Activated CD8-positive, alpha-beta memory T cell treated with anti-CD3 and anti-CD28 coated beads, Interleukin-2, amount 10 ng/mL, durations not matched to agents 7 days and 5 days (primary cell): ENCODE results near the gene PCSK2. TPM values are rescaled to one million over a fixed set of nuclear protein-coding genes. Genes with fewer than 3 reads are reported as not detected.

Source experiments
- ATAC-seq: fragments of 150-1000 bp; cut with Tn5 transposase; one replicate; pipeline ENCODE4 v1.10.0; 2021; ENCODE audit warnings: moderate library complexity
- CTCF ChIA-PET: fragments of 350-600 bp; sonication (Branson Sonifier 250); formaldehyde crosslinking; loops from one replicate; lab custom pipeline; 2021; ENCODE audit warnings: antibody characterized with exemption; lab: Charles Lee
- DNase-seq: peaks from one replicate; pipeline ENCODE4 v3.0.0-alpha.2; 2020
- H3K27ac Mint-ChIP-seq: one replicate; pipeline ENCODE4 v1.8.0; 2021; ENCODE audit warnings: mild to moderate bottlenecking, mixed read lengths
- H3K27me3 Mint-ChIP-seq: one replicate; pipeline ENCODE4 v1.8.0; 2021; ENCODE audit warnings: mixed read lengths
- H3K36me3 Mint-ChIP-seq: one replicate; pipeline ENCODE4 v1.8.0; 2021; ENCODE audit warnings: mild to moderate bottlenecking, mixed read lengths
- H3K4me1 Mint-ChIP-seq: one replicate; pipeline ENCODE4 v1.8.0; 2021; ENCODE audit warnings: mixed read lengths
- H3K4me3 Mint-ChIP-seq: one replicate; pipeline ENCODE4 v1.8.0; 2021; ENCODE audit warnings: mild to moderate bottlenecking, moderate library complexity, mixed read lengths
- H3K9me3 Mint-ChIP-seq: one replicate; pipeline ENCODE4 v1.8.0; 2022; ENCODE audit warnings: low read depth, mixed read lengths
- total RNA-seq, 2 experiments: library from RNA; stranded (reverse); gene quantifications; one replicate each; pipeline ENCODE4 v1.2.3, GENCODE V29; 2021

PCSK2 gene
- total RNA-seq, 2 experiments from 2014 or later = not detected

DNA sequence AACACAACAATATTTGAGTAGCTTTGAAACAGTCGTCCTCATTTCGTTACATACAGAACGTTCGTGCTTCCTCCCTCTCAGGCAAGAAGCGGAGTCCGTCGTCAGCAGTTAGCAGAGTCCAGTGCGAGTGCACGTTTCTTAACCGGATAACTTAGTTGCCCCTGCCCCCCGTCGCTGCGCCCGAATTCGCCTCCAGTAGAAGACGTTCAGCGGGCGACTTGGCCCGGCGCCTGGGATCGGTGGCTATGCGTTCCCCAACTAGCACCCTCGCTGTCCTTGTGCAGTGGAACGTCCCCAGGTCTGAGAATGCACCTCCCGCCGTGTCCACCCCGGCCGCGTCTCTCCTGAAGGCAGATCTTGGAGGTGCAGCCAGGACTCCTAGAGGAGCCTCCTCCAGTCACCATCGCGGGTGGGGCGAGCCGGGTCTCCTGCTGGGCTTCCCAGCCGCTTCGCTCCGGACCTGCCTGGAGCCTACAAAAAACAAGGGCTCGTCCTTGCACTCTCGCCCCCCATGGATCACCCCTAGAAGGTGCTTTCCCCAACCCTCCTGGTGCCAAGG lies 910 bp upstream of the PCSK2 start:
- ATAC-seq (no peak), DNase-seq (no peak)
- Mint-ChIP-seq H3K4me3 (no peak overlapping the region), H3K27me3 (peaks cover 49% of the 10 kb centered on the region), H3K27ac (no peak overlapping the region), H3K9me3 (peaks cover 2% of the 10 kb centered on the region), H3K36me3 (peaks cover 1% of the 10 kb centered on the region), H3K4me1 (no peaks in the 10 kb centered on the region)
- CTCF ChIA-PET = no interaction called here

- CTCF ChIA-PET = no interaction called here
- Mint-ChIP-seq H3K27me3 (peaks cover 49% of the 10 kb centered on the region), H3K27ac (no peak overlapping the region), H3K4me3 (no peak overlapping the region), H3K36me3 (peaks cover 1% of the 10 kb centered on the region), H3K4me1 (no peaks in the 10 kb centered on the region), H3K9me3 (peaks cover 2% of the 10 kb centered on the region)
- DNase-seq = no peak
- ATAC-seq = no peak
These were observed 357 bp downstream of the PCSK2 start for GRCh38 chr20:17227219-17227575.

DNA sequence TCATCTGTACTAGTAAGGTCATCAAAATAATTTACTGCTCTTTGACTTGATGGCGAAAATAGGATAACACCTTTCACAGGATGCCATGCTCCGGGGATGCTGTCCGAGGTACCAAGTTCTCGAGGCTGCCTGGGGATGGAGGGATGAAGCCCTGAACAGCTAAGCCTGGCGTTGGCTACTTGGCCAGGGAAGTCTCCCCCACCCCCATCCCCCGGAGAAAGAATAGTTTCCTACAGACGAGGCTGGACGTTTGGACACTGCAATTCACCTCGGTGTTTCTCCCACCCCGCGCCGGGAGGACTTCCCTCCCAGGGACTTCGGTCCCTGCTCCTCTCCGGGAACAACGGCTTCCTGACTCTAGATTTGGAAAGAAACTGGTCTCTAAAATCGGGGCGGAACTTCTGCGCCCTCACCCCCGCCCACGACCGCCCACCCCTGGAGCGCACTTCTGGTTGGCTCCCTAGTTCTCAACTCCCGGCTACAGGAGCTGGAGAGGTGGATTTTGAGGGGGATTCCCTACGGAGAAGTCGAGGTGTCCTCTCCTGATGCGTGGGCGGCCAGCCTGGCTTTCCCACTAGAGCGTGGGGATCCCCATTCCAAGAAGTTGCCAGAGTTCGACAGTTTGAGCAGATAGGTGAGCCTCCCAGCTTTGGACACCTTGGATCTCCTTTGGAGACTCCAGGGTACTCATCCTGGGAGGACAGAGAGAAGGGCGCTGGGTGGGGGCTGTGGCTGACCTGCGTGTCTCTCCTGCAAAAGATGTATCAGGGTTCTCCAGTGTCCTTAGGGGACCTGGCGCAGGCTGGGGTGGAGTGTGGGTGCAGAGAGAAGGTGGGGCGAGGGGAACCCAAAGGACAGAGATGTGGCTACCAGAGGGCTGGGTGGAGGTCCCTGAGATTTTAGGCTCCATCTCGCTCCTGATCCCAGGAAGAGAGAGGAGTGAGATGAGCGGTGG lies 1.1 kb downstream of the PCSK2 start:
- Mint-ChIP-seq H3K36me3 (peaks cover 1% of the 10 kb centered on the region), H3K4me1 (no peaks in the 10 kb centered on the region), H3K4me3 (no peak overlapping the region), H3K9me3 (peaks cover 2% of the 10 kb centered on the region), H3K27me3 (peaks cover 49% of the 10 kb centered on the region), H3K27ac (no peak overlapping the region)
- CTCF ChIA-PET = no interaction called here
- ATAC-seq (no peak), DNase-seq (no peak)

DNA sequence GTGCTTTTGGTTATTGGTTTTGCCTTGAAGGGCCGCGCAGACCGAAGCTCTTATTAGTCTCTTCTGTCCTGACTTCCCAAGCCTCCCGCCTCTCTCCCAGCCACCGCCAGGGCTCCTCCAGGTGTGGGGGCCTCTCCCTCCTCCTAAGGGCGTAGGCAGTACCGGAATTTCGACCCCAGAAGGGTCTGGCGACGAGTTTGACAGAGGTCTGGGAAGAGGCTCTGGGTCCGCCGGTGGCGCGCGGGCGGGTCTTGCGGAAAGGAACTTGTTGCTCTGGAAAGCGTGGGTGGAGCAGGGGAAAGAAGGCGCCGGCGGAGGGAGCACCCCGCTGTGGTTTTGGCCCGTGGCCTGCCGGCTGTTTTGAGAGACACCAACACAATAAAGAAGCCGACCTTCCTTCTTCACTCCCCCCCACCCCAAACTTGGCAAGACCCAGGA lies 1.8 kb downstream of the PCSK2 start:
- DNase-seq (no peak), ATAC-seq (no peak)
- CTCF ChIA-PET = no interaction called here
- H3K4me3 Mint-ChIP-seq = no peak overlapping the region
- no peak overlapping the region for H3K27ac Mint-ChIP-seq
- H3K4me1 Mint-ChIP-seq = no peaks in the 10 kb centered on the region
- H3K9me3 Mint-ChIP-seq = peaks cover 2% of the 10 kb centered on the region
- peaks cover 49% of the 10 kb centered on the region for H3K27me3 Mint-ChIP-seq
- peaks cover 1% of the 10 kb centered on the region for H3K36me3 Mint-ChIP-seq

DNA sequence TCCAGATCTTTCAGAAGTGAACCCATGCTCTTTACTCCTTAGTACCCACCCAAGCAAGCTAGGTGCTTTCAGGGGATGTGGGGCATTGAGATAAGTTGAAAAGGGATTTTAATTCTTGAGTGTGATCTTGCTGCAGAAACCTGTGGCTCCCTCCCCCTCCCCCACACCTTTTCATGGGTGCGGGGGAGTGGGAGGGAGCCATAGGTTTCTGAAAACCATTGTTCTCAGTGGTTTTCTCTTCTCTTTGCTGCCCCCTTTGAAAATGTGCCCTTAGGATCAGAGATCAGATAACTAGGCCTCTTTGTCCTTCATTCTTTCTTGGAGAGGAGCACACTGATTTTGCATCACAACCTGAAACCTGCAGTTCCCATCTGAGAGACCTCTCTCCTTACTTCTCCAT lies 2.4 kb downstream of the PCSK2 start:
- no peaks in the 10 kb centered on the region for H3K4me1 Mint-ChIP-seq
- peaks cover 2% of the 10 kb centered on the region for H3K9me3 Mint-ChIP-seq
- ATAC-seq (no peak), DNase-seq (no peak)
- CTCF ChIA-PET = no interaction called here
- peaks cover 49% of the 10 kb centered on the region for H3K27me3 Mint-ChIP-seq
- no peak overlapping the region for H3K27ac Mint-ChIP-seq
- peaks cover 1% of the 10 kb centered on the region for H3K36me3 Mint-ChIP-seq
- H3K4me3 Mint-ChIP-seq = no peak overlapping the region

GRCh38 chr20:17233626-17234025 lies 6.8 kb downstream of the PCSK2 start:
- ATAC-seq (no peak), DNase-seq (no peak)
- CTCF ChIA-PET = no interaction called here
- Mint-ChIP-seq H3K4me1 (no peaks in the 10 kb centered on the region), H3K4me3 (no peak overlapping the region), H3K9me3 (no peaks in the 10 kb centered on the region), H3K36me3 (no peaks in the 10 kb centered on the region), H3K27ac (no peak overlapping the region), H3K27me3 (peaks cover 11% of the 10 kb centered on the region)

GRCh38 chr20:17236766-17237165 lies 9.9 kb downstream of the PCSK2 start:
- Mint-ChIP-seq H3K27ac (no peak overlapping the region), H3K27me3 (no peaks in the 10 kb centered on the region), H3K36me3 (no peaks in the 10 kb centered on the region), H3K9me3 (no peaks in the 10 kb centered on the region), H3K4me1 (no peaks in the 10 kb centered on the region), H3K4me3 (no peak overlapping the region)
- CTCF ChIA-PET = no interaction called here
- no peak for ATAC-seq
- DNase-seq = no peak

- H3K4me1 Mint-ChIP-seq = no peaks in the 10 kb centered on the region
- no peak for ATAC-seq
These were observed 21.4 kb downstream of the PCSK2 start for GRCh38 chr20:17248224-17248623.

DNA sequence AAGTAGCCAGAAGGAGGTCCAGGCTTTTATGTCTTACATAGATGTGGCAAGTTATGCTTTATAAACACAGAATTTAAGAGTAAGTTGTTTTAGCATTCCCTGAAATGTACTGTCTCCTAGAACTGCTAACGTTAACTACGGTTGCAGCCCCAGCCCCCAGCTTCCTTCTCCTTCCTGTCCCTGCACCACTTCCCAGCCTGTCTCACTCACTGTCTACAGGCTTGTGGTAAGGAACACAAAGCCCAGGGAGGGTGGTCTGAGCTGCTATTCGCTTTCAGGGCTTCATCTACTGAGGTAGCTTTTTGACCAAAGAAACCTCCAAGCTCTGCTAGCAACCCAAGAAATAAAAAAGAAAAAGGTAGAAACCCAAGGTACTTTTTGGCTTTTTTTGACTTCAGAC lies 35.9 kb downstream of the PCSK2 start:
- H3K27me3 Mint-ChIP-seq = no peaks in the 10 kb centered on the region
- DNase-seq (no peak), ATAC-seq (no peak)
- H3K4me3 Mint-ChIP-seq = no peak overlapping the region
- H3K9me3 Mint-ChIP-seq = no peaks in the 10 kb centered on the region
- H3K27ac Mint-ChIP-seq = no peak overlapping the region
- CTCF ChIA-PET = no interaction called here
- no peaks in the 10 kb centered on the region for H3K4me1 Mint-ChIP-seq
- no peaks in the 10 kb centered on the region for H3K36me3 Mint-ChIP-seq

More at GRCh38 chr20:17248224-17248623, 21.4 kb downstream of the PCSK2 start:
- CTCF ChIA-PET = interaction anchor here (1.1 kb wide), 1 partner anchor 10 kb away, joined by 4 read pairs; no protein-coding TSS in a partner anchor
- no peak for DNase-seq
- Mint-ChIP-seq H3K9me3 (no peaks in the 10 kb centered on the region), H3K4me3 (no peak overlapping the region), H3K27me3 (no peaks in the 10 kb centered on the region), H3K27ac (no peak overlapping the region), H3K36me3 (no peaks in the 10 kb centered on the region)

DNA sequence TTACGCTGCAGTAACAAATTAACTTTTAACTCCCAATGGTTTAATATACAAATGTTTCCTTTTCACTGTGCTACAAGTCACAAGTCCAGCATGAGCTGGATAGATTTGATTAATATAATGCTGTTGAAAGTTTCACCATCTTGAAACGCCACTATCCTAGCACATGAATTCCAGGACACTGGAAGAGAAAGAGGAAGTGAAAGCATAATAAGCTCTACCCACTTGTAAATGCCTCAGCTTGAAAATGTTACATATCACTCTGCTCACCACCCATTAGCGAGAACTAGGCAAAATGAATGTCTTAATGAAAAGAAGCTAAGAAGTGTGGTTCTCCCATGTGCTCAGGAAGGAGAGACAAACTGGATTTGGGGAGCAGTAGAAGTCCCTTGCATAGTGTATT lies 46.9 kb downstream of the PCSK2 start:
- no peaks in the 10 kb centered on the region for H3K36me3 Mint-ChIP-seq
- CTCF ChIA-PET = no interaction called here
- no peaks in the 10 kb centered on the region for H3K4me1 Mint-ChIP-seq
- H3K27ac Mint-ChIP-seq = no peak overlapping the region
- H3K27me3 Mint-ChIP-seq = no peaks in the 10 kb centered on the region
- H3K9me3 Mint-ChIP-seq = peaks cover under 1% of the 10 kb centered on the region
- ATAC-seq (no peak), DNase-seq (no peak)
- no peak overlapping the region for H3K4me3 Mint-ChIP-seq

GRCh38 chr20:17276101-17276500 lies 49.3 kb downstream of the PCSK2 start:
- Mint-ChIP-seq H3K9me3 (peaks cover 3% of the 10 kb centered on the region), H3K4me1 (no peaks in the 10 kb centered on the region)

DNA sequence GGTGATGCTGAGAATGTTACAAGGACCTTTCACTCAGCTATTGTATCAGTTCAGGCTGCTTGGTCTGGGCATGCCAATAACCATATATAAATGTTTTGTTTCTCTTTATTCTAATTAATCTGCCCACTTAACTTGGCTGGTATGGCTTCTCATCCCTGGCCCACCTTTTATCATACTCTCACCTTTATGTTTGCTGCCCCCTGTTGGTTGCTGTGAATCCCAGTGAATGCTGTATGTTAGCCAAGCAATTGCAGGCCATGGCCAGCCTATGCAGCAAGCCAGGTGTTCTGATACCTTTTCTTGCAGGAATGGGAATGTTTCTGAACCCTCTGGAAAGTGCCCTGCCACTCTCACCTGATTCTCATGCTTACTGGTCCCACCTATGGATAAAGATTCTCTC lies 54.6 kb downstream of the PCSK2 start:
- DNase-seq = no peak
- ATAC-seq = no peak
- Mint-ChIP-seq H3K36me3 (no peaks in the 10 kb centered on the region), H3K27me3 (no peaks in the 10 kb centered on the region), H3K9me3 (peaks cover 3% of the 10 kb centered on the region), H3K4me3 (no peak overlapping the region), H3K27ac (no peak overlapping the region), H3K4me1 (no peaks in the 10 kb centered on the region)
- CTCF ChIA-PET = no interaction called here

More at GRCh38 chr20:17276101-17276500, 49.3 kb downstream of the PCSK2 start:
- no peaks in the 10 kb centered on the region for H3K36me3 Mint-ChIP-seq
- ATAC-seq = no peak
- no peak overlapping the region for H3K27ac Mint-ChIP-seq
- no peaks in the 10 kb centered on the region for H3K27me3 Mint-ChIP-seq
- no peak for DNase-seq
- CTCF ChIA-PET = no interaction called here
- H3K4me3 Mint-ChIP-seq = no peak overlapping the region

DNA sequence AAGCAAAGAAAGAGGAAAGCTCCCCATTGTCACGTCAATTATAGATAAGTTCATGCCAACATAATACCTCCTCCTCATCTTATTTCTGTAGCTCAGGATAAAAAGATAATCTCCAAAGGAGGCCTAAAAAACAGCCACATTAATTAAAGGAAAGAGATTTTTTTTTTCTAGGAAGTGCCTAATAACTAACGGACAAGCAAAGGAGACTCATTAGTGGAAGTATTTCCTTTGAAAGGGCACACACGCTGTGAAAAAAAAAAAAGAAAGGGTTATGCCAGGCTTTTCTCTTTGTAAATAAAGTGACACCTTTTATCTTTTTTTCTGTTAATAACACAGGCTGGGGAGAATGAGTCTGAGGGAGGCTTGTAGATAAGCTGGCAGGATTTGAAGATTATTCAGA lies 55.7 kb downstream of the PCSK2 start:
- H3K36me3 Mint-ChIP-seq = no peaks in the 10 kb centered on the region
- peaks cover 3% of the 10 kb centered on the region for H3K9me3 Mint-ChIP-seq
- H3K27me3 Mint-ChIP-seq = no peaks in the 10 kb centered on the region
- ATAC-seq (no peak), DNase-seq (no peak)
- H3K27ac Mint-ChIP-seq = no peak overlapping the region
- no peaks in the 10 kb centered on the region for H3K4me1 Mint-ChIP-seq
- H3K4me3 Mint-ChIP-seq = no peak overlapping the region
- CTCF ChIA-PET = no interaction called here

GRCh38 chr20:17287503-17287902 lies 60.7 kb downstream of the PCSK2 start:
- Mint-ChIP-seq H3K9me3 (no peaks in the 10 kb centered on the region), H3K27ac (no peak overlapping the region), H3K4me1 (no peaks in the 10 kb centered on the region), H3K27me3 (no peaks in the 10 kb centered on the region), H3K4me3 (no peak overlapping the region), H3K36me3 (no peaks in the 10 kb centered on the region)
- DNase-seq (no peak), ATAC-seq (no peak)
- CTCF ChIA-PET = interaction anchor here (1.6 kb wide), 1 partner anchor 9 kb away, joined by 5 read pairs; no protein-coding TSS in a partner anchor
